ENCODE measurements around the gene IL9.

GRCh38 chr5:135886136-135886535, 9.5 kb downstream of the IL9 start:
- TF ChIP-seq POLR2A (IDR thresholded peaks at IDR 0.05; ENCODE audit: low read depth, low read length) (no peak), CTCF (conservative IDR thresholded peaks at IDR 0.05; ENCODE audit: low read depth, low read length) (no peak), SMC3 (IDR thresholded peaks at IDR 0.05; ENCODE audit: low read depth, low read length) (no peak), RAD21 (IDR thresholded peaks at IDR 0.05; ENCODE audit: low read length) (no peak), CEBPB (IDR thresholded peaks at IDR 0.05; ENCODE audit: low read depth, low read length) (no peak), USF2 (IDR thresholded peaks at IDR 0.05; ENCODE audit: low read depth, low read length) (no peak), MXI1 (IDR thresholded peaks at IDR 0.05; ENCODE audit: borderline replicate concordance, low read depth, low read length) (no peak), BHLHE40 (IDR thresholded peaks at IDR 0.05; ENCODE audit: low read depth, low read length) (no peak), FOS (IDR thresholded peaks at IDR 0.05; ENCODE audit: low read depth, low read length) (no peak)
- TF ChIP-seq, protein P1, sequence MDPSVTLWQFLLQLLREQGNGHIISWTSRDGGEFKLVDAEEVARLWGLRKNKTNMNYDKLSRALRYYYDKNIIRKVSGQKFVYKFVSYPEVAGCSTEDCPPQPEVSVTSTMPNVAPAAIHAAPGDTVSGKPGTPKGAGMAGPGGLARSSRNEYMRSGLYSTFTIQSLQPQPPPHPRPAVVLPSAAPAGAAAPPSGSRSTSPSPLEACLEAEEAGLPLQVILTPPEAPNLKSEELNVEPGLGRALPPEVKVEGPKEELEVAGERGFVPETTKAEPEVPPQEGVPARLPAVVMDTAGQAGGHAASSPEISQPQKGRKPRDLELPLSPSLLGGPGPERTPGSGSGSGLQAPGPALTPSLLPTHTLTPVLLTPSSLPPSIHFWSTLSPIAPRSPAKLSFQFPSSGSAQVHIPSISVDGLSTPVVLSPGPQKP (IDR thresholded peaks at IDR 0.05; ENCODE audit: borderline replicate concordance, low read depth, low read length), result no peak

Measured in IMR-90 (cell line).